ENCODE measurements around the gene DYNLT4.
"Not testable (repeated sequence)": the region's sequence is repeated elsewhere in the genome, so short reads cannot be mapped to it uniquely, and the experiment has no call there.

Gene DYNLT4

DNA sequence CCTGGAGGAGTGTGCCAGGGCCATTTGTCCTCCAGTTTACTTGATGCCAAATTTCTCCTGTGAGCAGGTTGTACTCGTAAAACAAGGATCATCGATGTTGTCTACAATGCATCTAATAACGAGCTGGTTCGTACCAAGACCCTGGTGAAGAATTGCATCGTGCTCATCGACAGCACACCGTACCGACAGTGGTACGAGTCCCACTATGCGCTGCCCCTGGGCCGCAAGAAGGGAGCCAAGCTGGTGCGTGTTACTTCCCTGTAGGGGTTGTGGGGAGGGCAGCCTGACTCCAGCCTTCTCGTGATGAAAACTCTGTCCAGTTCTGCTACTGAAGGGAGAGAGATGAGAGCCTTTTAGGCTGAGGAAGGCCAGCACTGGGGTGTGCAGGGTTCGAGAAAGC is 29.6 kb downstream of the DYNLT4 start:
- H3K4me3 ChIP-seq (ENCODE audit: low read depth, low read length), result peak overlapping the region; percentile 98
- no peak for DNase-seq (ENCODE audit: low read depth)
- TF ChIP-seq, protein P1, sequence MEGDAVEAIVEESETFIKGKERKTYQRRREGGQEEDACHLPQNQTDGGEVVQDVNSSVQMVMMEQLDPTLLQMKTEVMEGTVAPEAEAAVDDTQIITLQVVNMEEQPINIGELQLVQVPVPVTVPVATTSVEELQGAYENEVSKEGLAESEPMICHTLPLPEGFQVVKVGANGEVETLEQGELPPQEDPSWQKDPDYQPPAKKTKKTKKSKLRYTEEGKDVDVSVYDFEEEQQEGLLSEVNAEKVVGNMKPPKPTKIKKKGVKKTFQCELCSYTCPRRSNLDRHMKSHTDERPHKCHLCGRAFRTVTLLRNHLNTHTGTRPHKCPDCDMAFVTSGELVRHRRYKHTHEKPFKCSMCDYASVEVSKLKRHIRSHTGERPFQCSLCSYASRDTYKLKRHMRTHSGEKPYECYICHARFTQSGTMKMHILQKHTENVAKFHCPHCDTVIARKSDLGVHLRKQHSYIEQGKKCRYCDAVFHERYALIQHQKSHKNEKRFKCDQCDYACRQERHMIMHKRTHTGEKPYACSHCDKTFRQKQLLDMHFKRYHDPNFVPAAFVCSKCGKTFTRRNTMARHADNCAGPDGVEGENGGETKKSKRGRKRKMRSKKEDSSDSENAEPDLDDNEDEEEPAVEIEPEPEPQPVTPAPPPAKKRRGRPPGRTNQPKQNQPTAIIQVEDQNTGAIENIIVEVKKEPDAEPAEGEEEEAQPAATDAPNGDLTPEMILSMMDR (conservative IDR thresholded peaks at IDR 0.05; ENCODE audit: low read depth, low read length), result no peak

GRCh38 chr1:44776730-44777068 is 30.5 kb downstream of the DYNLT4 start:
- H3K4me3 ChIP-seq (ENCODE audit: low read depth, low read length), result peak overlapping the region; percentile 98
- DNase-seq (ENCODE audit: low read depth), result no peak
- TF ChIP-seq, protein P1 (conservative IDR thresholded peaks at IDR 0.05; ENCODE audit: low read depth, low read length), result no peak

- TF ChIP-seq, protein P1 (conservative IDR thresholded peaks at IDR 0.05; ENCODE audit: low read depth, low read length), result no peak
- peak overlapping the region; percentile 98 for H3K4me3 ChIP-seq (ENCODE audit: low read depth, low read length)
- DNase-seq (ENCODE audit: low read depth), result peak; percentile 37
Measured at GRCh38 chr1:44775930-44776729, 31.0 kb downstream of the DYNLT4 start.

- H3K4me3 ChIP-seq (ENCODE audit: low read depth, low read length), result peak within 1 kb of the TSS; percentile 98
- TF ChIP-seq, protein P1 (conservative IDR thresholded peaks at IDR 0.05; ENCODE audit: low read depth, low read length), result no peak
- DNase-seq (ENCODE audit: low read depth), result peak; percentile 96
Measured at GRCh38 chr1:44775078-44775929, 31.8 kb downstream of the DYNLT4 start, which contains the start of gene RPS8. TSS of gene RPS8 (plus strand) at chr1:44775540. CDS start at chr1:44775597, 57 bp downstream.

GRCh38 chr1:44766421-44766820 is 40.7 kb downstream of the DYNLT4 start:
- not testable (repeated sequence) for H3K4me3 ChIP-seq (ENCODE audit: low read depth, low read length); DNase-seq (ENCODE audit: low read depth)

DNA sequence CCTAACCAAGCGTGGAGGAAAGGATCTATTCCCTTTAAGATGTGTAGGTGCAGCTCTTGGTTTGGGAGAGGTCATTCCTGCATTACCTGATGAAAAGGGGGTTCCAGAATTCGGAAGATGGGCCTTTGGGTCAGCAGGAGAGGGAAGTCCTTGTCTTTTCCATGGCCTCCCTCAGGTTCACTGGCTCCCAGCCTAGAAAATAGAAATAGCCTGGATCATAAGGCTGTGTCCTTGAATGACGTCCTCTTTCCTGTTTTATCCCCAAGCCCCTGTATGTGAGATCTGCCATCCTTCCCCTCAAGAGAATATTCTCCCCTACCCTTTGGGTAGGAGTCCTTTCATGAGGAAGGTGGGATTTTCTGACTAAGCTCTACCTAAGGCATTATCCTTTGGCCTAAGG is 46.3 kb downstream of the DYNLT4 start:
- TF ChIP-seq, protein P1 (conservative IDR thresholded peaks at IDR 0.05; ENCODE audit: low read depth, low read length), result no peak
- H3K4me3 ChIP-seq (ENCODE audit: low read depth, low read length), result no peak overlapping the region
- no peak for DNase-seq (ENCODE audit: low read depth)

DNA sequence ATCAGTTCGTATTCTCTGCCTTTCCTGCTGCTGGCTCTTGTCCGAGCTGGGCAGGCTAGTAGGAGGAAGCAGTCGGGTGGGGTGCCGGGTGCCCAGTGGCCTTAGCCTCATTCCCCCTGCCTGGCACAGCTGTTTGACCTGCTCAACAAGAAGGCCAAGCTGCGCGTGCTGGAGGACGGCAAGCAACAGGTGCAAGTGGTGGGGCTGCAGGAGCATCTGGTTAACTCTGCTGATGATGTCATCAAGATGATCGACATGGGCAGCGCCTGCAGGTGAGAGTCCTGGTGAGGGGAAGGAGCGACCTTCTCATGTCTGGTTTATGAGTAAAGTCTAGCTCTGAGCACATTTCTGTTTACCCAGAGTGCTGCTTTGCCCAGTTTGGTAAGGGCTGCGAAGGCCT is 48.1 kb downstream of the DYNLT4 start:
- H3K4me3 ChIP-seq (ENCODE audit: low read depth, low read length), result no peak overlapping the region
- DNase-seq (ENCODE audit: low read depth), result no peak
- TF ChIP-seq, protein P1 (conservative IDR thresholded peaks at IDR 0.05; ENCODE audit: low read depth, low read length), result no peak
